WTC11 (cell line): ENCODE measurements around the gene SEH1L. TPM values are rescaled to one million over a fixed set of nuclear protein-coding genes. Genes with fewer than 3 reads are reported as not detected.

ENCODE experiments used
- ATAC-seq: fragments of 200-7000 bp; cut with Tn5 transposase; 2 replicates; pipeline ENCODE4 v1.10.0; 2021; ENCODE audit warnings: mild to moderate bottlenecking, moderate library complexity
- CTCF ChIA-PET: fragments of 300-600 bp; sonication (Branson Sonifier 250); formaldehyde crosslinking; loops from one replicate; lab custom pipeline; 2021; ENCODE audit warnings: antibody characterized with exemption; lab: Charles Lee
- POLR2A ChIA-PET: fragments of 350-600 bp; sonication (Branson Sonifier 250); formaldehyde crosslinking; loops from one replicate; lab custom pipeline; 2021; ENCODE audit warnings: antibody characterized with exemption; lab: Charles Lee
- DNase-seq: peaks from one replicate; pipeline ENCODE4 v3.0.0; 2021; ENCODE audit warnings: low spot score
- H3K27ac Mint-ChIP-seq: 2 replicates; pipeline ENCODE4 v1.8.0; 2021; ENCODE audit warnings: mixed read lengths
- H3K27me3 Mint-ChIP-seq: 2 replicates; pipeline ENCODE4 v1.8.0; 2021; ENCODE audit warnings: low read depth, mild to moderate bottlenecking, moderate library complexity, mixed read lengths
- H3K36me3 Mint-ChIP-seq: 2 replicates; pipeline ENCODE4 v1.8.0; 2021; ENCODE audit warnings: mixed read lengths
- H3K4me1 Mint-ChIP-seq: 2 replicates; pipeline ENCODE4 v1.8.0; 2022; ENCODE audit warnings: mixed read lengths
- H3K4me3 Mint-ChIP-seq: 2 replicates; pipeline ENCODE4 v1.8.0; 2021; ENCODE audit warnings: mild to moderate bottlenecking, moderate library complexity, mixed read lengths
- H3K9me3 Mint-ChIP-seq: 2 replicates; pipeline ENCODE4 v1.8.0; 2021; ENCODE audit warnings: mixed read lengths
- GABPB1 ChIP-seq: sonication (generic); formaldehyde crosslinking; IDR thresholded peaks from 2 replicates; pipeline ENCODE4 v1.8.1; 2023; ENCODE audit warnings: mild to moderate bottlenecking, missing genetic modification reagents
- MXD4 ChIP-seq: fragments of 250-450 bp; sonication (Bioruptor Pico); IDR thresholded peaks from 2 replicates; pipeline ENCODE4 v1.8.0; 2021; ENCODE audit warnings: mild to moderate bottlenecking, moderate library complexity, borderline replicate concordance
- NFE2L1 ChIP-seq: sonication (generic); formaldehyde crosslinking; IDR thresholded peaks from 2 replicates; pipeline ENCODE4 v1.8.1; 2023; ENCODE audit warnings: missing genetic modification reagents
- NR3C1 ChIP-seq: sonication (generic); formaldehyde crosslinking; conservative IDR thresholded peaks from 2 replicates; pipeline ENCODE4 v1.8.1; 2023; ENCODE audit warnings: low read depth, mild to moderate bottlenecking, missing genetic modification reagents
- TCF7 ChIP-seq: sonication (generic); formaldehyde crosslinking; IDR thresholded peaks from 2 replicates; pipeline ENCODE4 v1.8.0; 2022; ENCODE audit warnings: mild to moderate bottlenecking, low read depth, missing genetic modification reagents, moderate library complexity
- TEAD1 ChIP-seq: sonication (generic); formaldehyde crosslinking; IDR thresholded peaks from 2 replicates; pipeline ENCODE4 v1.8.0; 2022; ENCODE audit warnings: mild to moderate bottlenecking, missing genetic modification reagents
- TEAD4 ChIP-seq: sonication (generic); formaldehyde crosslinking; IDR thresholded peaks from 2 replicates; pipeline ENCODE4 v1.8.0; 2022; ENCODE audit warnings: mild to moderate bottlenecking, missing genetic modification reagents
- ZNF121 ChIP-seq: sonication (generic); formaldehyde crosslinking; IDR thresholded peaks from 2 replicates; pipeline ENCODE4 v1.8.0; 2023; ENCODE audit warnings: missing genetic modification reagents
- ZNF219 ChIP-seq: sonication (generic); formaldehyde crosslinking; IDR thresholded peaks from 2 replicates; pipeline ENCODE4 v1.8.0; 2023; ENCODE audit warnings: missing genetic modification reagents, mild to moderate bottlenecking, borderline replicate concordance
- ZNF317 ChIP-seq: sonication (generic); formaldehyde crosslinking; IDR thresholded peaks from 2 replicates; pipeline ENCODE4 v1.8.1; 2023; ENCODE audit warnings: low read depth, mild to moderate bottlenecking, moderate library complexity, missing genetic modification reagents, borderline replicate concordance
- ZNF396 ChIP-seq: fragments of 250-450 bp; sonication (Bioruptor Pico); IDR thresholded peaks from 2 replicates; pipeline ENCODE4 v1.8.0; 2021; ENCODE audit warnings: mild to moderate bottlenecking, moderate library complexity, borderline replicate concordance
- ZNF671 ChIP-seq: fragments of 250-450 bp; sonication (Bioruptor Pico); IDR thresholded peaks from 2 replicates; pipeline ENCODE4 v1.8.0; 2021; ENCODE audit warnings: mild to moderate bottlenecking
- total RNA-seq: library from RNA; stranded (reverse); gene quantifications from 3 replicates; pipeline ENCODE4 v1.2.3, GENCODE V29; 2021
- TF ChIP-seq, protein P1 (sequence below): sonication (generic); formaldehyde crosslinking; IDR thresholded peaks from 2 replicates; pipeline ENCODE4 v1.8.0; 2023; ENCODE audit warnings: mild to moderate bottlenecking, missing genetic modification reagents
- TF ChIP-seq, protein P2 (sequence below): sonication (generic); formaldehyde crosslinking; IDR thresholded peaks from 2 replicates; pipeline ENCODE4 v1.8.1; 2022; ENCODE audit warnings: low read depth, mild to moderate bottlenecking, moderate library complexity, missing genetic modification reagents, borderline replicate concordance
- TF ChIP-seq, protein P3 (sequence below): fragments of 200-600 bp; IDR thresholded peaks from 2 replicates; pipeline ENCODE4 v1.8.0; 2022; ENCODE audit warnings: antibody characterized with exemption
- TF ChIP-seq, protein P4 (sequence below): sonication (generic); formaldehyde crosslinking; IDR thresholded peaks from 2 replicates; pipeline ENCODE4 v1.8.0; 2023; ENCODE audit warnings: missing genetic modification reagents
- TF ChIP-seq, protein P5 (sequence below): sonication (generic); formaldehyde crosslinking; IDR thresholded peaks from 2 replicates; pipeline ENCODE4 v1.8.1; 2023; ENCODE audit warnings: mild to moderate bottlenecking, missing genetic modification reagents

Gene SEH1L
- total RNA-seq, 1 experiment from 2014 or later: 75.5 TPM

DNA sequence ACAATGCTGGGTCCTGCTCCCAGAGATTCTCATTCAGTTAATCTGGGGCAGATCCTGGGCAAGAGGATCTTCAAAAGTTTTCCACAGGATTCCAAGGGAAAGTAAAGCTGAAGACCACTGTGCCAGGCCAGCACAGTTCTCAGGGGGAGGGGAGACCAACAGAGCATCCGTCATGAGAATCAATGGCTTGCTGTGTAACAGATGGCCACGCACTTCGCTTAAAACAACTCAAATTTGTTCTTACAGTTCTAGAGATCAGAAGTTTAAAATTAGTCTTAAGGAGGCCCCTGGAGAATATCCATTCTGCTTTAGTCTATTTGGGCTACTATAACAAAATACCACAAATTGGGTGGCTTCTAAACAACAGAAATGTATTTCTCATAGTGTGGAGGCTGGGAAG lies 17.4 kb upstream of the SEH1L start:
- no peak for DNase-seq
- no peaks in the 10 kb centered on the region for H3K27me3 Mint-ChIP-seq
- CTCF ChIA-PET: interaction anchor here (0.6 kb wide), 1 partner anchor 386 kb away, joined by 6 read pairs; no protein-coding TSS in a partner anchor
- no peaks in the 10 kb centered on the region for H3K9me3 Mint-ChIP-seq
- H3K36me3 Mint-ChIP-seq: no peaks in the 10 kb centered on the region
- no peak for ATAC-seq
- no peak overlapping the region for H3K27ac Mint-ChIP-seq
- peaks cover 6% of the 10 kb centered on the region for H3K4me1 Mint-ChIP-seq
- TF ChIP-seq MXD4 (CRISPR knock-in tag) (no peak), NR3C1 (CRISPR knock-in tag) (no peak), ZNF317 (CRISPR knock-in tag) (no peak), TCF7 (CRISPR knock-in tag) (no peak), NFE2L1 (CRISPR knock-in tag) (no peak)
- TF ChIP-seq, protein P1, sequence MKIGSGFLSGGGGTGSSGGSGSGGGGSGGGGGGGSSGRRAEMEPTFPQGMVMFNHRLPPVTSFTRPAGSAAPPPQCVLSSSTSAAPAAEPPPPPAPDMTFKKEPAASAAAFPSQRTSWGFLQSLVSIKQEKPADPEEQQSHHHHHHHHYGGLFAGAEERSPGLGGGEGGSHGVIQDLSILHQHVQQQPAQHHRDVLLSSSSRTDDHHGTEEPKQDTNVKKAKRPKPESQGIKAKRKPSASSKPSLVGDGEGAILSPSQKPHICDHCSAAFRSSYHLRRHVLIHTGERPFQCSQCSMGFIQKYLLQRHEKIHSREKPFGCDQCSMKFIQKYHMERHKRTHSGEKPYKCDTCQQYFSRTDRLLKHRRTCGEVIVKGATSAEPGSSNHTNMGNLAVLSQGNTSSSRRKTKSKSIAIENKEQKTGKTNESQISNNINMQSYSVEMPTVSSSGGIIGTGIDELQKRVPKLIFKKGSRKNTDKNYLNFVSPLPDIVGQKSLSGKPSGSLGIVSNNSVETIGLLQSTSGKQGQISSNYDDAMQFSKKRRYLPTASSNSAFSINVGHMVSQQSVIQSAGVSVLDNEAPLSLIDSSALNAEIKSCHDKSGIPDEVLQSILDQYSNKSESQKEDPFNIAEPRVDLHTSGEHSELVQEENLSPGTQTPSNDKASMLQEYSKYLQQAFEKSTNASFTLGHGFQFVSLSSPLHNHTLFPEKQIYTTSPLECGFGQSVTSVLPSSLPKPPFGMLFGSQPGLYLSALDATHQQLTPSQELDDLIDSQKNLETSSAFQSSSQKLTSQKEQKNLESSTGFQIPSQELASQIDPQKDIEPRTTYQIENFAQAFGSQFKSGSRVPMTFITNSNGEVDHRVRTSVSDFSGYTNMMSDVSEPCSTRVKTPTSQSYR: no peak
- TF ChIP-seq, protein P2, sequence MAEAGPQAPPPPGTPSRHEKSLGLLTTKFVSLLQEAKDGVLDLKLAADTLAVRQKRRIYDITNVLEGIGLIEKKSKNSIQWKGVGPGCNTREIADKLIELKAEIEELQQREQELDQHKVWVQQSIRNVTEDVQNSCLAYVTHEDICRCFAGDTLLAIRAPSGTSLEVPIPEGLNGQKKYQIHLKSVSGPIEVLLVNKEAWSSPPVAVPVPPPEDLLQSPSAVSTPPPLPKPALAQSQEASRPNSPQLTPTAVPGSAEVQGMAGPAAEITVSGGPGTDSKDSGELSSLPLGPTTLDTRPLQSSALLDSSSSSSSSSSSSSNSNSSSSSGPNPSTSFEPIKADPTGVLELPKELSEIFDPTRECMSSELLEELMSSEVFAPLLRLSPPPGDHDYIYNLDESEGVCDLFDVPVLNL (CRISPR knock-in tag): no peak
- POLR2A ChIA-PET: no interaction called here
- no peak overlapping the region for H3K4me3 Mint-ChIP-seq

DNA sequence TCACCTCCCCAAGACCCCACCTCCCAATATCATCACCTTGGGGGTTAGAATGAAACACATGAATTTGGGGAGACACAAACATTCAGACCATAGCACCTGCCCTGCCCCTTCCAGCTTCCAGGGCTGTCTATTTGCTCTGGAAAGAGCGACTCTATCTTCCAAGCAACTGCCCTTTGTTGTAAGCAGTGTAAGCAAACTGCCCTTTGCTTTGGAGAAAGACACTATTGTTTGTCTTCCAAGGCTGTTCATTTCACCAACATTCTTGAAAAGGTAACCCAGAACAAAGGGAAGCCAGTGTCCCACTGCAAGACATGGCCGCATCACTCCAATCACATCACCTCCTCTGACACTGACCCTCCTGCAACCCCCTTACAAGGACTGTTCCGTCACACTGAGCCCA lies 16.9 kb upstream of the SEH1L start:
- Mint-ChIP-seq H3K27ac (no peak overlapping the region), H3K9me3 (no peaks in the 10 kb centered on the region), H3K4me1 (peaks cover 6% of the 10 kb centered on the region), H3K36me3 (no peaks in the 10 kb centered on the region), H3K4me3 (no peak overlapping the region), H3K27me3 (no peaks in the 10 kb centered on the region)
- ATAC-seq: no peak
- CTCF ChIA-PET: no interaction called here
- no peak for DNase-seq
- POLR2A ChIA-PET: no interaction called here
- TF ChIP-seq ZNF121 (CRISPR knock-in tag) (no peak), GABPB1 (CRISPR knock-in tag) (no peak), ZNF219 (CRISPR knock-in tag) (no peak), TEAD1 (no peak), NR3C1 (CRISPR knock-in tag) (no peak), ZNF396 (CRISPR knock-in tag) (no peak), TEAD4 (CRISPR knock-in tag) (no peak), ZNF671 (CRISPR knock-in tag) (no peak)
- TF ChIP-seq, protein P3, sequence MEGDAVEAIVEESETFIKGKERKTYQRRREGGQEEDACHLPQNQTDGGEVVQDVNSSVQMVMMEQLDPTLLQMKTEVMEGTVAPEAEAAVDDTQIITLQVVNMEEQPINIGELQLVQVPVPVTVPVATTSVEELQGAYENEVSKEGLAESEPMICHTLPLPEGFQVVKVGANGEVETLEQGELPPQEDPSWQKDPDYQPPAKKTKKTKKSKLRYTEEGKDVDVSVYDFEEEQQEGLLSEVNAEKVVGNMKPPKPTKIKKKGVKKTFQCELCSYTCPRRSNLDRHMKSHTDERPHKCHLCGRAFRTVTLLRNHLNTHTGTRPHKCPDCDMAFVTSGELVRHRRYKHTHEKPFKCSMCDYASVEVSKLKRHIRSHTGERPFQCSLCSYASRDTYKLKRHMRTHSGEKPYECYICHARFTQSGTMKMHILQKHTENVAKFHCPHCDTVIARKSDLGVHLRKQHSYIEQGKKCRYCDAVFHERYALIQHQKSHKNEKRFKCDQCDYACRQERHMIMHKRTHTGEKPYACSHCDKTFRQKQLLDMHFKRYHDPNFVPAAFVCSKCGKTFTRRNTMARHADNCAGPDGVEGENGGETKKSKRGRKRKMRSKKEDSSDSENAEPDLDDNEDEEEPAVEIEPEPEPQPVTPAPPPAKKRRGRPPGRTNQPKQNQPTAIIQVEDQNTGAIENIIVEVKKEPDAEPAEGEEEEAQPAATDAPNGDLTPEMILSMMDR: no peak
- TF ChIP-seq, protein P4, sequence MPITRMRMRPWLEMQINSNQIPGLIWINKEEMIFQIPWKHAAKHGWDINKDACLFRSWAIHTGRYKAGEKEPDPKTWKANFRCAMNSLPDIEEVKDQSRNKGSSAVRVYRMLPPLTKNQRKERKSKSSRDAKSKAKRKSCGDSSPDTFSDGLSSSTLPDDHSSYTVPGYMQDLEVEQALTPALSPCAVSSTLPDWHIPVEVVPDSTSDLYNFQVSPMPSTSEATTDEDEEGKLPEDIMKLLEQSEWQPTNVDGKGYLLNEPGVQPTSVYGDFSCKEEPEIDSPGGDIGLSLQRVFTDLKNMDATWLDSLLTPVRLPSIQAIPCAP (CRISPR knock-in tag): no peak
- TF ChIP-seq, protein P5, sequence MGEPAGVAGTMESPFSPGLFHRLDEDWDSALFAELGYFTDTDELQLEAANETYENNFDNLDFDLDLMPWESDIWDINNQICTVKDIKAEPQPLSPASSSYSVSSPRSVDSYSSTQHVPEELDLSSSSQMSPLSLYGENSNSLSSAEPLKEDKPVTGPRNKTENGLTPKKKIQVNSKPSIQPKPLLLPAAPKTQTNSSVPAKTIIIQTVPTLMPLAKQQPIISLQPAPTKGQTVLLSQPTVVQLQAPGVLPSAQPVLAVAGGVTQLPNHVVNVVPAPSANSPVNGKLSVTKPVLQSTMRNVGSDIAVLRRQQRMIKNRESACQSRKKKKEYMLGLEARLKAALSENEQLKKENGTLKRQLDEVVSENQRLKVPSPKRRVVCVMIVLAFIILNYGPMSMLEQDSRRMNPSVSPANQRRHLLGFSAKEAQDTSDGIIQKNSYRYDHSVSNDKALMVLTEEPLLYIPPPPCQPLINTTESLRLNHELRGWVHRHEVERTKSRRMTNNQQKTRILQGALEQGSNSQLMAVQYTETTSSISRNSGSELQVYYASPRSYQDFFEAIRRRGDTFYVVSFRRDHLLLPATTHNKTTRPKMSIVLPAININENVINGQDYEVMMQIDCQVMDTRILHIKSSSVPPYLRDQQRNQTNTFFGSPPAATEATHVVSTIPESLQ (CRISPR knock-in tag): no peak
